ENCODE measurements around the gene ADAMTS6.

Gene ADAMTS6

GRCh38 chr5:65150599-65151304 is 331.0 kb downstream of the ADAMTS6 start:
- H3K4me1 ChIP-seq (ENCODE audit: control extremely low read depth in 1 of 4, control insufficient read depth in 4 of 4, insufficient read depth in 4 of 4, low read length in 3 of 4), result no peaks in the 10 kb centered on the region
- no peaks in the 10 kb centered on the region for H3K9me3 ChIP-seq (ENCODE audit: control extremely low read depth in 1 of 5, control insufficient read depth in 4 of 5, insufficient read depth in 2 of 5, low read depth in 1 of 5, low read length in 4 of 5)
- WGBS (ENCODE audit: insufficient coverage), result 95% methylated on average over 6 of the region's 6 CpGs
- ChIA-PET POLR2A (no interaction called here), CTCF (no interaction called here)
- H3K27me3 ChIP-seq (replicated peaks in 2 of 5; ENCODE audit: control insufficient read depth in 4 of 5, insufficient read depth in 5 of 5, low read length in 4 of 5), result no peaks in the 10 kb centered on the region
- H3K27ac ChIP-seq (ENCODE audit: insufficient read depth in 1 of 2, low read depth in 1 of 2, low read length in 2 of 2, poor library complexity in 1 of 2, severe bottlenecking in 2 of 2), result no peak overlapping the region
- DNase-seq, result no peak
- no peaks in the 10 kb centered on the region for H3K36me3 ChIP-seq (ENCODE audit: control insufficient read depth in 4 of 4, insufficient read depth in 4 of 4, low read length in 3 of 4)
- H3K4me3 ChIP-seq (ENCODE audit: control insufficient read depth in 1 of 7, extremely low read depth in 1 of 7, insufficient read depth in 4 of 7, low read depth in 2 of 7, low read length in 6 of 7), result no peak overlapping the region

- WGBS (ENCODE audit: insufficient coverage), result 100% methylated on average over 2 of the region's 2 CpGs
- Histone ChIP-seq H3K27ac (ENCODE audit: insufficient read depth in 1 of 2, low read depth in 1 of 2, low read length in 2 of 2, poor library complexity in 1 of 2, severe bottlenecking in 2 of 2) (no peak overlapping the region), H3K4me3 (ENCODE audit: control insufficient read depth in 1 of 7, extremely low read depth in 1 of 7, insufficient read depth in 4 of 7, low read depth in 2 of 7, low read length in 6 of 7) (no peak overlapping the region), H3K36me3 (ENCODE audit: control insufficient read depth in 4 of 4, insufficient read depth in 4 of 4, low read length in 3 of 4) (no peaks in the 10 kb centered on the region), H3K9me3 (ENCODE audit: control extremely low read depth in 1 of 5, control insufficient read depth in 4 of 5, insufficient read depth in 2 of 5, low read depth in 1 of 5, low read length in 4 of 5) (no peaks in the 10 kb centered on the region), H3K4me1 (ENCODE audit: control extremely low read depth in 1 of 4, control insufficient read depth in 4 of 4, insufficient read depth in 4 of 4, low read length in 3 of 4) (no peaks in the 10 kb centered on the region), H3K27me3 (replicated peaks in 2 of 5; ENCODE audit: control insufficient read depth in 4 of 5, insufficient read depth in 5 of 5, low read length in 4 of 5) (no peaks in the 10 kb centered on the region)
- ChIA-PET CTCF (interaction anchor here (1.4 kb wide), 1 partner anchor 18 kb away, joined by 3 read pairs; no protein-coding TSS in a partner anchor), POLR2A (no interaction called here)
- DNase-seq, result no peak
These were observed 331.9 kb downstream of the ADAMTS6 start for GRCh38 chr5:65149827-65150226.

GRCh38 chr5:65144136-65144871 is 337.4 kb downstream of the ADAMTS6 start:
- ChIA-PET CTCF (no interaction called here), POLR2A (no interaction called here)
- Histone ChIP-seq H3K27me3 (replicated peaks in 2 of 5; ENCODE audit: control insufficient read depth in 4 of 5, insufficient read depth in 5 of 5, low read length in 4 of 5) (no peaks in the 10 kb centered on the region), H3K9me3 (ENCODE audit: control extremely low read depth in 1 of 5, control insufficient read depth in 4 of 5, insufficient read depth in 2 of 5, low read depth in 1 of 5, low read length in 4 of 5) (no peaks in the 10 kb centered on the region), H3K36me3 (ENCODE audit: control insufficient read depth in 4 of 4, insufficient read depth in 4 of 4, low read length in 3 of 4) (no peaks in the 10 kb centered on the region), H3K4me3 (ENCODE audit: control insufficient read depth in 1 of 7, extremely low read depth in 1 of 7, insufficient read depth in 4 of 7, low read depth in 2 of 7, low read length in 6 of 7) (no peak overlapping the region), H3K27ac (ENCODE audit: insufficient read depth in 1 of 2, low read depth in 1 of 2, low read length in 2 of 2, poor library complexity in 1 of 2, severe bottlenecking in 2 of 2) (no peak overlapping the region), H3K4me1 (ENCODE audit: control extremely low read depth in 1 of 4, control insufficient read depth in 4 of 4, insufficient read depth in 4 of 4, low read length in 3 of 4) (no peaks in the 10 kb centered on the region)
- DNase-seq, result no peak
- 97% methylated on average over 9 of the region's 9 CpGs for WGBS (ENCODE audit: insufficient coverage)

GRCh38 chr5:65142511-65143011 is 339.2 kb downstream of the ADAMTS6 start:
- H3K9me3 ChIP-seq (ENCODE audit: control extremely low read depth in 1 of 5, control insufficient read depth in 4 of 5, insufficient read depth in 2 of 5, low read depth in 1 of 5, low read length in 4 of 5), result no peaks in the 10 kb centered on the region
- H3K36me3 ChIP-seq (ENCODE audit: control insufficient read depth in 4 of 4, insufficient read depth in 4 of 4, low read length in 3 of 4), result no peaks in the 10 kb centered on the region
- no peaks in the 10 kb centered on the region for H3K27me3 ChIP-seq (replicated peaks in 2 of 5; ENCODE audit: control insufficient read depth in 4 of 5, insufficient read depth in 5 of 5, low read length in 4 of 5)
- H3K27ac ChIP-seq (ENCODE audit: insufficient read depth in 1 of 2, low read depth in 1 of 2, low read length in 2 of 2, poor library complexity in 1 of 2, severe bottlenecking in 2 of 2), result no peak overlapping the region
- DNase-seq, result no peak
- WGBS (ENCODE audit: insufficient coverage), result 41% methylated on average over 3 of the region's 3 CpGs
- POLR2A ChIA-PET, result no interaction called here
- H3K4me3 ChIP-seq (ENCODE audit: control insufficient read depth in 1 of 7, extremely low read depth in 1 of 7, insufficient read depth in 4 of 7, low read depth in 2 of 7, low read length in 6 of 7), result no peak overlapping the region
- no peaks in the 10 kb centered on the region for H3K4me1 ChIP-seq (ENCODE audit: control extremely low read depth in 1 of 4, control insufficient read depth in 4 of 4, insufficient read depth in 4 of 4, low read length in 3 of 4)
- CTCF ChIA-PET, result no interaction called here

GRCh38 chr5:65142016-65142415 is 339.7 kb downstream of the ADAMTS6 start:
- no peak overlapping the region for H3K27ac ChIP-seq (ENCODE audit: insufficient read depth in 1 of 2, low read depth in 1 of 2, low read length in 2 of 2, poor library complexity in 1 of 2, severe bottlenecking in 2 of 2)

GRCh38 chr5:65141493-65141892 is 340.2 kb downstream of the ADAMTS6 start:
- CTCF ChIA-PET, result no interaction called here

More at GRCh38 chr5:65142016-65142415, 339.7 kb downstream of the ADAMTS6 start:
- no peak for DNase-seq
- H3K4me1 ChIP-seq (ENCODE audit: control extremely low read depth in 1 of 4, control insufficient read depth in 4 of 4, insufficient read depth in 4 of 4, low read length in 3 of 4), result no peaks in the 10 kb centered on the region
- ChIA-PET POLR2A (no interaction called here), CTCF (no interaction called here)
- no CpG with 5 or more reads among the region's 2 CpGs for WGBS (ENCODE audit: insufficient coverage)
- no peaks in the 10 kb centered on the region for H3K9me3 ChIP-seq (ENCODE audit: control extremely low read depth in 1 of 5, control insufficient read depth in 4 of 5, insufficient read depth in 2 of 5, low read depth in 1 of 5, low read length in 4 of 5)
- no peak overlapping the region for H3K4me3 ChIP-seq (ENCODE audit: control insufficient read depth in 1 of 7, extremely low read depth in 1 of 7, insufficient read depth in 4 of 7, low read depth in 2 of 7, low read length in 6 of 7)
- H3K36me3 ChIP-seq (ENCODE audit: control insufficient read depth in 4 of 4, insufficient read depth in 4 of 4, low read length in 3 of 4), result no peaks in the 10 kb centered on the region
- no peaks in the 10 kb centered on the region for H3K27me3 ChIP-seq (replicated peaks in 2 of 5; ENCODE audit: control insufficient read depth in 4 of 5, insufficient read depth in 5 of 5, low read length in 4 of 5)

GRCh38 chr5:65137631-65138030 is 344.1 kb downstream of the ADAMTS6 start:
- CTCF ChIA-PET, result interaction anchor here (1.0 to 1.4 kb wide), 2 partner anchors 12 to 18 kb away, joined by 3 to 4 read pairs; no protein-coding TSS in a partner anchor
- no peak overlapping the region for H3K27ac ChIP-seq (ENCODE audit: insufficient read depth in 1 of 2, low read depth in 1 of 2, low read length in 2 of 2, poor library complexity in 1 of 2, severe bottlenecking in 2 of 2)

More at GRCh38 chr5:65141493-65141892, 340.2 kb downstream of the ADAMTS6 start:
- Histone ChIP-seq H3K4me3 (ENCODE audit: control insufficient read depth in 1 of 7, extremely low read depth in 1 of 7, insufficient read depth in 4 of 7, low read depth in 2 of 7, low read length in 6 of 7) (no peak overlapping the region), H3K4me1 (ENCODE audit: control extremely low read depth in 1 of 4, control insufficient read depth in 4 of 4, insufficient read depth in 4 of 4, low read length in 3 of 4) (no peaks in the 10 kb centered on the region), H3K27me3 (replicated peaks in 2 of 5; ENCODE audit: control insufficient read depth in 4 of 5, insufficient read depth in 5 of 5, low read length in 4 of 5) (no peaks in the 10 kb centered on the region), H3K36me3 (ENCODE audit: control insufficient read depth in 4 of 4, insufficient read depth in 4 of 4, low read length in 3 of 4) (no peaks in the 10 kb centered on the region), H3K27ac (ENCODE audit: insufficient read depth in 1 of 2, low read depth in 1 of 2, low read length in 2 of 2, poor library complexity in 1 of 2, severe bottlenecking in 2 of 2) (no peak overlapping the region), H3K9me3 (ENCODE audit: control extremely low read depth in 1 of 5, control insufficient read depth in 4 of 5, insufficient read depth in 2 of 5, low read depth in 1 of 5, low read length in 4 of 5) (no peaks in the 10 kb centered on the region)
- DNase-seq, result no peak
- POLR2A ChIA-PET, result no interaction called here

More at GRCh38 chr5:65137631-65138030, 344.1 kb downstream of the ADAMTS6 start:
- Histone ChIP-seq H3K4me1 (ENCODE audit: control extremely low read depth in 1 of 4, control insufficient read depth in 4 of 4, insufficient read depth in 4 of 4, low read length in 3 of 4) (no peaks in the 10 kb centered on the region), H3K27me3 (replicated peaks in 2 of 5; ENCODE audit: control insufficient read depth in 4 of 5, insufficient read depth in 5 of 5, low read length in 4 of 5) (no peaks in the 10 kb centered on the region), H3K9me3 (ENCODE audit: control extremely low read depth in 1 of 5, control insufficient read depth in 4 of 5, insufficient read depth in 2 of 5, low read depth in 1 of 5, low read length in 4 of 5) (no peaks in the 10 kb centered on the region), H3K4me3 (ENCODE audit: control insufficient read depth in 1 of 7, extremely low read depth in 1 of 7, insufficient read depth in 4 of 7, low read depth in 2 of 7, low read length in 6 of 7) (no peak overlapping the region), H3K36me3 (ENCODE audit: control insufficient read depth in 4 of 4, insufficient read depth in 4 of 4, low read length in 3 of 4) (no peaks in the 10 kb centered on the region)
- POLR2A ChIA-PET, result interaction anchor here (0.6 kb wide), 1 partner anchor 23 kb away, joined by 4 read pairs; no protein-coding TSS in a partner anchor
- WGBS (ENCODE audit: insufficient coverage), result no CpG with 5 or more reads among the region's 4 CpGs
- DNase-seq, result no peak
